ENCODE measurements around the gene COL6A3.

DNA sequence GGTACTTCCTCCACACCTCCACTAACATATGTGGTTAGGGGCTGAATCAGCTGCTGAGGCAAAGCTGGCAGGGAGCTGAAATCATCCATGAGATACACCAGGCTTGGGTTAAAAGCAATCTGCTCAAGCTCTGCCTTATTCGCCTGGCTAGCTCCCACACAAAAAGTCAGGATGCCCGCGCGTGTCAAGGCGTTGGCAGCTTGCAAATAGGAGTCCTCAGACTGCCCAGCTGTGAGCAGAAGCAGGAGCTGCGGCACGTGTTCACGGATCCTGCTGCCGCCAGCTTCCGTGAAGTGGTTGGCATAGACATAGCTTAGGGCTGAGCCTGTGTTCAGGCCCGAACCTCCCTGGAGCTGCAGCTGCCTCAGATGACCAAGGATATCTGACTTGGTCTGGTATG lies 35.3 kb downstream of the COL6A3 start:
- TF ChIP-seq, protein P1, sequence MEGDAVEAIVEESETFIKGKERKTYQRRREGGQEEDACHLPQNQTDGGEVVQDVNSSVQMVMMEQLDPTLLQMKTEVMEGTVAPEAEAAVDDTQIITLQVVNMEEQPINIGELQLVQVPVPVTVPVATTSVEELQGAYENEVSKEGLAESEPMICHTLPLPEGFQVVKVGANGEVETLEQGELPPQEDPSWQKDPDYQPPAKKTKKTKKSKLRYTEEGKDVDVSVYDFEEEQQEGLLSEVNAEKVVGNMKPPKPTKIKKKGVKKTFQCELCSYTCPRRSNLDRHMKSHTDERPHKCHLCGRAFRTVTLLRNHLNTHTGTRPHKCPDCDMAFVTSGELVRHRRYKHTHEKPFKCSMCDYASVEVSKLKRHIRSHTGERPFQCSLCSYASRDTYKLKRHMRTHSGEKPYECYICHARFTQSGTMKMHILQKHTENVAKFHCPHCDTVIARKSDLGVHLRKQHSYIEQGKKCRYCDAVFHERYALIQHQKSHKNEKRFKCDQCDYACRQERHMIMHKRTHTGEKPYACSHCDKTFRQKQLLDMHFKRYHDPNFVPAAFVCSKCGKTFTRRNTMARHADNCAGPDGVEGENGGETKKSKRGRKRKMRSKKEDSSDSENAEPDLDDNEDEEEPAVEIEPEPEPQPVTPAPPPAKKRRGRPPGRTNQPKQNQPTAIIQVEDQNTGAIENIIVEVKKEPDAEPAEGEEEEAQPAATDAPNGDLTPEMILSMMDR (IDR thresholded peaks at IDR 0.05): no peak
- no peak for TF ChIP-seq POLR2A (IDR thresholded peaks at IDR 0.05)
